ENCODE measurements around the gene STEAP1.
"Not testable (repeated sequence)": the region's sequence is repeated elsewhere in the genome, so short reads cannot be mapped to it uniquely, and the experiment has no call there.

DNA sequence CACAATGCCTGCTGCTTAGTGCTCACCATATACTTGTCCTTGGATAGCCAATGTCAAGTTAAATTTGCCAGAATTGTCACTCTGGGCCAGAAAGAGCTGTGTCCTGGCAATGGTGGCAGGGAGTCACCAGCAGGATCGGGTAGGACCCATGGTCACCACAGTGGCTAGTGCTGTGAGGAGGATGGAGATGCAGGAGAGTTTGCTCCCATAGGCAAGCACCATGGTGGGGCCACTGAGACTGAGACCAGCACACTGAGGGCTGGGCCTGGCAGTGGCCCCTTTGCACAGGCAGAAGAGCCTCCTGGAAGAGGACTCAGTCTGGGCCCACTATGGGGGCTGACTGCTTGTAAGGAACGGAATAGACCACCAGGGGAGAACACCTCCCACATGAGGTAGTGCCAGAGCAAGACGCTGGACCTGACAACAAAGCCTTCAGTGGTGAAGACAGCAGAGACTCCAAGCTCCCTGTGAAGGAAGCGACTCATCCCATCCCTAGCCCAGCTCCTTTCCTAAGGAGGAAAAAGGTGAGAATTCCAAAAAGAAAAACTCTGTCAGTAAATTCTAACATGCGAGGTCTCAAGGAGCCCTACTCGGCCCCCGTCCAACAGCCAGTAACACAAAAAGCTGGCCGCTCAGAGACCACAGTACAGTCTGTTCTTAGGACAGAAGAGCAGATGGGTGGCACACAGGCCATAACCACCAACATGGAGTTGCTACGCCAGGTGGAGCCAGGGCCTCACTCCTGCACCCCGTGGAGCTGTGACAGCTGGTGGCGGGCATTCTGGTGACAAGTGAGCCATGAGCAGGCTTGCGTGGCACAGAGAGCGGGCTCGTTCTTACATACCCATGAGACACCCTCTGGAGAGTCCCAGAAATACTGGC, 6.9 kb upstream of the STEAP1 start:
- TF ChIP-seq, protein P1, sequence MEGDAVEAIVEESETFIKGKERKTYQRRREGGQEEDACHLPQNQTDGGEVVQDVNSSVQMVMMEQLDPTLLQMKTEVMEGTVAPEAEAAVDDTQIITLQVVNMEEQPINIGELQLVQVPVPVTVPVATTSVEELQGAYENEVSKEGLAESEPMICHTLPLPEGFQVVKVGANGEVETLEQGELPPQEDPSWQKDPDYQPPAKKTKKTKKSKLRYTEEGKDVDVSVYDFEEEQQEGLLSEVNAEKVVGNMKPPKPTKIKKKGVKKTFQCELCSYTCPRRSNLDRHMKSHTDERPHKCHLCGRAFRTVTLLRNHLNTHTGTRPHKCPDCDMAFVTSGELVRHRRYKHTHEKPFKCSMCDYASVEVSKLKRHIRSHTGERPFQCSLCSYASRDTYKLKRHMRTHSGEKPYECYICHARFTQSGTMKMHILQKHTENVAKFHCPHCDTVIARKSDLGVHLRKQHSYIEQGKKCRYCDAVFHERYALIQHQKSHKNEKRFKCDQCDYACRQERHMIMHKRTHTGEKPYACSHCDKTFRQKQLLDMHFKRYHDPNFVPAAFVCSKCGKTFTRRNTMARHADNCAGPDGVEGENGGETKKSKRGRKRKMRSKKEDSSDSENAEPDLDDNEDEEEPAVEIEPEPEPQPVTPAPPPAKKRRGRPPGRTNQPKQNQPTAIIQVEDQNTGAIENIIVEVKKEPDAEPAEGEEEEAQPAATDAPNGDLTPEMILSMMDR (IDR thresholded peaks at IDR 0.05; ENCODE audit: low read depth, low read length, poor library complexity, severe bottlenecking) = not testable (repeated sequence)
- not testable (repeated sequence) for TF ChIP-seq EZH2phosphoT487 (IDR thresholded peaks at IDR 0.05; ENCODE audit: borderline replicate concordance, low read length)
